22Rv1 (cell line): ENCODE data around the gene CST8.

Source experiments
- CTCF ChIP-seq: fragments of 450-650 bp; IDR thresholded peaks from 2 replicates; pipeline ENCODE4 v1.5.1; 2017; ENCODE audit warnings: mild to moderate bottlenecking
- ZFX ChIP-seq: fragments of 450-650 bp; IDR thresholded peaks from 2 replicates; pipeline ENCODE4 v1.6.1; 2017; ENCODE audit warnings: antibody characterized with exemption, borderline replicate concordance

GRCh38 chr20:23484081-23484480 is 6.8 kb upstream of the CST8 start:
- TF ChIP-seq CTCF (no peak), ZFX (no peak)
